GM23338 (cell line): ENCODE results near the gene SCNN1A. TPM values are rescaled to one million over a fixed set of nuclear protein-coding genes. Genes with fewer than 3 reads are reported as not detected.

ENCODE experiments used
- ATAC-seq: fragments of 200-7000 bp; cut with Tn5 transposase; 3 replicates; pipeline ENCODE4 v1.9.1; 2020
- DNase-seq: peaks from one replicate; pipeline ENCODE4 v3.0.0-alpha.2; 2015; ENCODE audit warnings: low spot score
- H2AFZ ChIP-seq: fragments of 200-600 bp; sonication (generic); 2 replicates; pipeline ENCODE4 v1.8.0; 2016; ENCODE audit warnings: antibody characterized with exemption, mild to moderate bottlenecking, moderate library complexity
- H3F3A ChIP-seq: fragments of 200-600 bp; sonication (generic); replicated peaks from 2 replicates; pipeline ENCODE4 v1.8.0; 2017; ENCODE audit warnings: antibody characterized with exemption, mixed run types, low read depth
- H3K27ac ChIP-seq: fragments of 200-600 bp; sonication (generic); 2 replicates; pipeline ENCODE4 v1.6.1; 2016; ENCODE audit warnings: low read depth
- H3K27me3 ChIP-seq: fragments of 200-600 bp; sonication (generic); 2 replicates; pipeline ENCODE4 v1.8.0; 2016; ENCODE audit warnings: mild to moderate bottlenecking, mixed run types, moderate library complexity; ENCODE audit not compliant: insufficient read depth
- H3K36me3 ChIP-seq: fragments of 200-600 bp; sonication (generic); 2 replicates; pipeline ENCODE4 v1.8.0; 2016; ENCODE audit warnings: mild to moderate bottlenecking; ENCODE audit not compliant: insufficient read depth
- H3K4me1 ChIP-seq: fragments of 200-600 bp; sonication (generic); 2 replicates; pipeline ENCODE4 v1.8.0; 2016; ENCODE audit warnings: mild to moderate bottlenecking, moderate library complexity; ENCODE audit not compliant: insufficient read depth
- H3K4me2 ChIP-seq: fragments of 200-600 bp; sonication (generic); 2 replicates; pipeline ENCODE4 v1.7.1; 2017; ENCODE audit warnings: mixed run types
- H3K4me3 ChIP-seq: fragments of 200-600 bp; sonication (generic); 2 replicates; pipeline ENCODE4 v1.6.1; 2016; ENCODE audit warnings: mixed run types
- H3K79me2 ChIP-seq: fragments of 200-600 bp; sonication (generic); replicated peaks from 2 replicates; pipeline ENCODE4 v1.8.0; 2017; ENCODE audit warnings: mild to moderate bottlenecking; ENCODE audit not compliant: insufficient read depth
- H3K9me2 ChIP-seq: fragments of 200-600 bp; sonication (generic); 2 replicates; pipeline ENCODE4 v1.8.0; 2017; ENCODE audit not compliant: insufficient read depth
- H4K20me1 ChIP-seq: fragments of 200-600 bp; sonication (generic); replicated peaks from 2 replicates; pipeline ENCODE4 v1.8.0; 2017; ENCODE audit warnings: mild to moderate bottlenecking; ENCODE audit not compliant: insufficient read depth
- H3K27ac Mint-ChIP-seq: 2 replicates; pipeline ENCODE4 v1.8.0; 2020; ENCODE audit warnings: inconsistent platforms, mild to moderate bottlenecking, moderate library complexity, mixed read lengths
- H3K27me3 Mint-ChIP-seq: 3 replicates; pipeline ENCODE4 v1.8.0; 2022; ENCODE audit warnings: low read depth, mild to moderate bottlenecking, moderate library complexity, mixed read lengths, inconsistent platforms; ENCODE audit not compliant: insufficient read depth, poor library complexity
- H3K36me3 Mint-ChIP-seq: 3 replicates; pipeline ENCODE4 v1.8.0; 2021; ENCODE audit warnings: low read depth, mild to moderate bottlenecking, inconsistent platforms, moderate library complexity, mixed read lengths
- H3K4me1 Mint-ChIP-seq: 3 replicates; pipeline ENCODE4 v1.8.0; 2020; ENCODE audit warnings: mild to moderate bottlenecking, inconsistent platforms, mixed read lengths
- H3K4me3 Mint-ChIP-seq: 3 replicates; pipeline ENCODE4 v1.8.0; 2021; ENCODE audit warnings: moderate library complexity, mild to moderate bottlenecking, inconsistent platforms, mixed read lengths
- H3K9me3 Mint-ChIP-seq: 3 replicates; pipeline ENCODE4 v1.8.0; 2020; ENCODE audit warnings: moderate library complexity, mild to moderate bottlenecking, inconsistent platforms, mixed read lengths
- CREB1 ChIP-seq: fragments of 250-450 bp; sonication (Bioruptor Pico); IDR thresholded peaks from 2 replicates; pipeline ENCODE4 v1.5.0; 2020; ENCODE audit warnings: low read depth, mild to moderate bottlenecking, moderate library complexity
- CTCF ChIP-seq, 2 experiments: fragments of 200-600 bp in 1 of 2; sonication (generic) in 1 of 2; conservative IDR thresholded peaks; 2 replicates each; pipeline versions ENCODE4 v1.5.1 to v1.6.1; 2016 to 2017; ENCODE audit warnings: antibody characterized with exemption in 2 of 2, low read depth in 2 of 2, mild to moderate bottlenecking in 2 of 2, moderate library complexity in 1 of 2
- ETS1 ChIP-seq: IDR thresholded peaks from 2 replicates; pipeline ENCODE4 v1.6.1; 2016; ENCODE audit warnings: antibody characterized with exemption
- EZH2 ChIP-seq: fragments of 200-600 bp; sonication (generic); IDR thresholded peaks from one replicate; pipeline ENCODE4 v1.8.0; 2017; ENCODE audit warnings: antibody characterized with exemption, mild to moderate bottlenecking, low read depth; ENCODE audit not compliant: unreplicated experiment
- EZH2phosphoT487 ChIP-seq: fragments of 200-600 bp; sonication (generic); IDR thresholded peaks from one replicate; pipeline ENCODE4 v1.8.1; 2018; ENCODE audit warnings: antibody characterized with exemption; ENCODE audit not compliant: unreplicated experiment
- JUNB ChIP-seq: IDR thresholded peaks from one replicate; pipeline ENCODE4 v1.6.1; 2016; ENCODE audit warnings: antibody characterized with exemption; ENCODE audit not compliant: unreplicated experiment
- NANOG ChIP-seq: IDR thresholded peaks from 2 replicates; pipeline ENCODE4 v1.6.1; 2016; ENCODE audit warnings: antibody characterized with exemption, borderline replicate concordance
- POLR2AphosphoS5 ChIP-seq: IDR thresholded peaks from 2 replicates; pipeline ENCODE4 v1.6.1; 2016; ENCODE audit warnings: antibody characterized with exemption, low read depth
- STAT1 ChIP-seq: IDR thresholded peaks from one replicate; pipeline ENCODE4 v1.6.1; 2016; ENCODE audit warnings: antibody characterized with exemption; ENCODE audit not compliant: unreplicated experiment
- ZNF114 ChIP-seq: fragments of 250-450 bp; sonication (Bioruptor Pico); IDR thresholded peaks from 2 replicates; pipeline ENCODE4 v1.5.0; 2020; ENCODE audit warnings: mild to moderate bottlenecking, moderate library complexity
- ZNF331 ChIP-seq: fragments of 250-450 bp; sonication (Bioruptor Pico); IDR thresholded peaks from 2 replicates; pipeline ENCODE4 v1.5.0; 2020; ENCODE audit warnings: low read depth, mild to moderate bottlenecking, moderate library complexity
- polyA plus RNA-seq: library from polyadenylated mRNA; unstranded; fragments of >200 nt; fragmentation: Nextera tagmentation; extraction: Ambion mirVana; gene quantifications from 2 replicates; pipeline ENCODE4 v1.2.1, GENCODE V29; 2016
- total RNA-seq: library from RNA; depleted of rRNA; stranded (reverse); fragments of >200 nt; shearing (Covaris generic); gene quantifications from 2 replicates; pipeline ENCODE4 v1.2.3, GENCODE V29; 2014
- TF ChIP-seq, protein P1 (sequence below): fragments of 250-450 bp; sonication (Bioruptor Pico); IDR thresholded peaks from 2 replicates; pipeline ENCODE4 v1.5.0; 2020; ENCODE audit warnings: mild to moderate bottlenecking, moderate library complexity
- TF ChIP-seq, protein P2 (sequence below): IDR thresholded peaks from one replicate; pipeline ENCODE4 v1.6.1; 2018; ENCODE audit warnings: antibody characterized with exemption; ENCODE audit not compliant: unreplicated experiment

The SCNN1A gene
- total and polyA plus RNA-seq, 2 experiments from 2014 or later = 37.1 to 125 TPM

DNA sequence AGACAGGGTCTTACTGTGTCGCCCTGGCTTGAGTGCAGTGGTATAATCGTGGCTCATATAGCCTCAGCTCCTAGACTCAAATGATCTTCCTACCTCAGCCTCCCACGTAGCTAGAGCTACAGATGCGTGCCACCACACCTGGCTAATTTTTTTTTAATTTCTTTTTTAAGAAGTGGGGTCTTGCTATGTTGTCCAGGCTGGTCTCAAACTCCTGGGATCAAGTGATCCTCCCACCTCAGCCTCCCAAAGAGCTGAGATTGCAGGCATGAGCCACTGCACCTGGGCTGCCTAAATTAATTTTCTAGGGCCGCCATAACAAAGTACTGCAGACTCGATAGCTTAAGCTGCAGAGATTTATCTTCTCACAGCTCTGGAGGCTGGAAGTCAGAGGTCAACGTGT is 17.7 kb upstream of the SCNN1A start:
- peaks cover 13% of the 10 kb centered on the region for H3K4me1 ChIP-seq
- no peaks in the 10 kb centered on the region for H3K36me3 Mint-ChIP-seq
- no peak for DNase-seq

More for the DNA sequence above, 17.7 kb upstream of the SCNN1A start:
- H3K27me3 ChIP-seq = no peaks in the 10 kb centered on the region
- TF ChIP-seq ZNF114 (CRISPR knock-in tag) (no peak), EZH2 (no peak), ETS1 (no peak), CTCF (conservative IDR thresholded peaks at IDR 0.05; ENCODE audit: low read depth in 2 of 2) (no peak), POLR2AphosphoS5 (no peak), NANOG (no peak), EZH2phosphoT487 (no peak), ZNF331 (CRISPR knock-in tag) (no peak), JUNB (no peak), CREB1 (no peak), STAT1 (no peak)
- TF ChIP-seq, protein P1, sequence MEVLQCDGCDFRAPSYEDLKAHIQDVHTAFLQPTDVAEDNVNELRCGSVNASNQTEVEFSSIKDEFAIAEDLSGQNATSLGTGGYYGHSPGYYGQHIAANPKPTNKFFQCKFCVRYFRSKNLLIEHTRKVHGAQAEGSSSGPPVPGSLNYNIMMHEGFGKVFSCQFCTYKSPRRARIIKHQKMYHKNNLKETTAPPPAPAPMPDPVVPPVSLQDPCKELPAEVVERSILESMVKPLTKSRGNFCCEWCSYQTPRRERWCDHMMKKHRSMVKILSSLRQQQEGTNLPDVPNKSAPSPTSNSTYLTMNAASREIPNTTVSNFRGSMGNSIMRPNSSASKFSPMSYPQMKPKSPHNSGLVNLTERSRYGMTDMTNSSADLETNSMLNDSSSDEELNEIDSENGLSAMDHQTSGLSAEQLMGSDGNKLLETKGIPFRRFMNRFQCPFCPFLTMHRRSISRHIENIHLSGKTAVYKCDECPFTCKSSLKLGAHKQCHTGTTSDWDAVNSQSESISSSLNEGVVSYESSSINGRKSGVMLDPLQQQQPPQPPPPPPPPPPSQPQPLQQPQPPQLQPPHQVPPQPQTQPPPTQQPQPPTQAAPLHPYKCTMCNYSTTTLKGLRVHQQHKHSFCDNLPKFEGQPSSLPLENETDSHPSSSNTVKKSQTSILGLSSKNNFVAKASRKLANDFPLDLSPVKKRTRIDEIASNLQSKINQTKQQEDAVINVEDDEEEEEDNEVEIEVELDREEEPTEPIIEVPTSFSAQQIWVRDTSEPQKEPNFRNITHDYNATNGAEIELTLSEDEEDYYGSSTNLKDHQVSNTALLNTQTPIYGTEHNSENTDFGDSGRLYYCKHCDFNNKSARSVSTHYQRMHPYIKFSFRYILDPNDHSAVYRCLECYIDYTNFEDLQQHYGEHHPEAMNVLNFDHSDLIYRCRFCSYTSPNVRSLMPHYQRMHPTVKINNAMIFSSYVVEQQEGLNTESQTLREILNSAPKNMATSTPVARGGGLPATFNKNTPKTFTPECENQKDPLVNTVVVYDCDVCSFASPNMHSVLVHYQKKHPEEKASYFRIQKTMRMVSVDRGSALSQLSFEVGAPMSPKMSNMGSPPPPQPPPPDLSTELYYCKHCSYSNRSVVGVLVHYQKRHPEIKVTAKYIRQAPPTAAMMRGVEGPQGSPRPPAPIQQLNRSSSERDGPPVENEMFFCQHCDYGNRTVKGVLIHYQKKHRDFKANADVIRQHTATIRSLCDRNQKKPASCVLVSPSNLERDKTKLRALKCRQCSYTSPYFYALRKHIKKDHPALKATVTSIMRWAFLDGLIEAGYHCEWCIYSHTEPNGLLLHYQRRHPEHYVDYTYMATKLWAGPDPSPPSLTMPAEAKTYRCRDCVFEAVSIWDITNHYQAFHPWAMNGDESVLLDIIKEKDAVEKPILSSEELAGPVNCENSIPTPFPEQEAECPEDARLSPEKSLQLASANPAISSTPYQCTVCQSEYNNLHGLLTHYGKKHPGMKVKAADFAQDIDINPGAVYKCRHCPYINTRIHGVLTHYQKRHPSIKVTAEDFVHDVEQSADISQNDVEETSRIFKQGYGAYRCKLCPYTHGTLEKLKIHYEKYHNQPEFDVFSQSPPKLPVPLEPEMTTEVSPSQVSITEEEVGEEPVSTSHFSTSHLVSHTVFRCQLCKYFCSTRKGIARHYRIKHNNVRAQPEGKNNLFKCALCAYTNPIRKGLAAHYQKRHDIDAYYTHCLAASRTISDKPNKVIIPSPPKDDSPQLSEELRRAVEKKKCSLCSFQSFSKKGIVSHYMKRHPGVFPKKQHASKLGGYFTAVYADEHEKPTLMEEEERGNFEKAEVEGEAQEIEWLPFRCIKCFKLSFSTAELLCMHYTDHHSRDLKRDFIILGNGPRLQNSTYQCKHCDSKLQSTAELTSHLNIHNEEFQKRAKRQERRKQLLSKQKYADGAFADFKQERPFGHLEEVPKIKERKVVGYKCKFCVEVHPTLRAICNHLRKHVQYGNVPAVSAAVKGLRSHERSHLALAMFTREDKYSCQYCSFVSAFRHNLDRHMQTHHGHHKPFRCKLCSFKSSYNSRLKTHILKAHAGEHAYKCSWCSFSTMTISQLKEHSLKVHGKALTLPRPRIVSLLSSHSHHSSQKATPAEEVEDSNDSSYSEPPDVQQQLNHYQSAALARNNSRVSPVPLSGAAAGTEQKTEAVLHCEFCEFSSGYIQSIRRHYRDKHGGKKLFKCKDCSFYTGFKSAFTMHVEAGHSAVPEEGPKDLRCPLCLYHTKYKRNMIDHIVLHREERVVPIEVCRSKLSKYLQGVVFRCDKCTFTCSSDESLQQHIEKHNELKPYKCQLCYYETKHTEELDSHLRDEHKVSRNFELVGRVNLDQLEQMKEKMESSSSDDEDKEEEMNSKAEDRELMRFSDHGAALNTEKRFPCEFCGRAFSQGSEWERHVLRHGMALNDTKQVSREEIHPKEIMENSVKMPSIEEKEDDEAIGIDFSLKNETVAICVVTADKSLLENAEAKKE (CRISPR knock-in tag) = no peak
- TF ChIP-seq, protein P2, sequence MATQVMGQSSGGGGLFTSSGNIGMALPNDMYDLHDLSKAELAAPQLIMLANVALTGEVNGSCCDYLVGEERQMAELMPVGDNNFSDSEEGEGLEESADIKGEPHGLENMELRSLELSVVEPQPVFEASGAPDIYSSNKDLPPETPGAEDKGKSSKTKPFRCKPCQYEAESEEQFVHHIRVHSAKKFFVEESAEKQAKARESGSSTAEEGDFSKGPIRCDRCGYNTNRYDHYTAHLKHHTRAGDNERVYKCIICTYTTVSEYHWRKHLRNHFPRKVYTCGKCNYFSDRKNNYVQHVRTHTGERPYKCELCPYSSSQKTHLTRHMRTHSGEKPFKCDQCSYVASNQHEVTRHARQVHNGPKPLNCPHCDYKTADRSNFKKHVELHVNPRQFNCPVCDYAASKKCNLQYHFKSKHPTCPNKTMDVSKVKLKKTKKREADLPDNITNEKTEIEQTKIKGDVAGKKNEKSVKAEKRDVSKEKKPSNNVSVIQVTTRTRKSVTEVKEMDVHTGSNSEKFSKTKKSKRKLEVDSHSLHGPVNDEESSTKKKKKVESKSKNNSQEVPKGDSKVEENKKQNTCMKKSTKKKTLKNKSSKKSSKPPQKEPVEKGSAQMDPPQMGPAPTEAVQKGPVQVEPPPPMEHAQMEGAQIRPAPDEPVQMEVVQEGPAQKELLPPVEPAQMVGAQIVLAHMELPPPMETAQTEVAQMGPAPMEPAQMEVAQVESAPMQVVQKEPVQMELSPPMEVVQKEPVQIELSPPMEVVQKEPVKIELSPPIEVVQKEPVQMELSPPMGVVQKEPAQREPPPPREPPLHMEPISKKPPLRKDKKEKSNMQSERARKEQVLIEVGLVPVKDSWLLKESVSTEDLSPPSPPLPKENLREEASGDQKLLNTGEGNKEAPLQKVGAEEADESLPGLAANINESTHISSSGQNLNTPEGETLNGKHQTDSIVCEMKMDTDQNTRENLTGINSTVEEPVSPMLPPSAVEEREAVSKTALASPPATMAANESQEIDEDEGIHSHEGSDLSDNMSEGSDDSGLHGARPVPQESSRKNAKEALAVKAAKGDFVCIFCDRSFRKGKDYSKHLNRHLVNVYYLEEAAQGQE = no peak
- ATAC-seq = no peak
- no peaks in the 10 kb centered on the region for H3K79me2 ChIP-seq
- Mint-ChIP-seq H3K4me3 (no peak overlapping the region), H3K27ac (no peak overlapping the region), H3K27me3 (peaks cover 8% of the 10 kb centered on the region), H3K4me1 (peaks cover 20% of the 10 kb centered on the region), H3K9me3 (no peaks in the 10 kb centered on the region; the same call in 2 of the 3 replicates)
- H3F3A ChIP-seq = peaks cover 9% of the 10 kb centered on the region; the same call in 1 of the 2 replicates
- no peak overlapping the region for H2AFZ ChIP-seq
- H3K27ac ChIP-seq = no peak overlapping the region
- no peak overlapping the region for H3K4me3 ChIP-seq
- no peak overlapping the region for H3K4me2 ChIP-seq
- peaks cover 3% of the 10 kb centered on the region; the same call in 1 of the 2 replicates for H3K9me2 ChIP-seq
- H4K20me1 ChIP-seq = no peaks in the 10 kb centered on the region
- H3K36me3 ChIP-seq = no peaks in the 10 kb centered on the region
